GM18873 (cell line): ENCODE results near the gene CELA2B.
"Not testable (repeated sequence)": the region's sequence is repeated elsewhere in the genome, so short reads cannot be mapped to it uniquely, and the experiment has no call there.

Source experiments
- ATAC-seq: cut with Tn5 transposase; IDR thresholded peaks from one replicate; pipeline ENCODE4 v1.9.1; 2021; ENCODE audit warnings: mild to moderate bottlenecking, moderate library complexity, moderate number of reproducible peaks; ENCODE audit not compliant: unreplicated experiment, low FRiP score

The CELA2B gene

DNA sequence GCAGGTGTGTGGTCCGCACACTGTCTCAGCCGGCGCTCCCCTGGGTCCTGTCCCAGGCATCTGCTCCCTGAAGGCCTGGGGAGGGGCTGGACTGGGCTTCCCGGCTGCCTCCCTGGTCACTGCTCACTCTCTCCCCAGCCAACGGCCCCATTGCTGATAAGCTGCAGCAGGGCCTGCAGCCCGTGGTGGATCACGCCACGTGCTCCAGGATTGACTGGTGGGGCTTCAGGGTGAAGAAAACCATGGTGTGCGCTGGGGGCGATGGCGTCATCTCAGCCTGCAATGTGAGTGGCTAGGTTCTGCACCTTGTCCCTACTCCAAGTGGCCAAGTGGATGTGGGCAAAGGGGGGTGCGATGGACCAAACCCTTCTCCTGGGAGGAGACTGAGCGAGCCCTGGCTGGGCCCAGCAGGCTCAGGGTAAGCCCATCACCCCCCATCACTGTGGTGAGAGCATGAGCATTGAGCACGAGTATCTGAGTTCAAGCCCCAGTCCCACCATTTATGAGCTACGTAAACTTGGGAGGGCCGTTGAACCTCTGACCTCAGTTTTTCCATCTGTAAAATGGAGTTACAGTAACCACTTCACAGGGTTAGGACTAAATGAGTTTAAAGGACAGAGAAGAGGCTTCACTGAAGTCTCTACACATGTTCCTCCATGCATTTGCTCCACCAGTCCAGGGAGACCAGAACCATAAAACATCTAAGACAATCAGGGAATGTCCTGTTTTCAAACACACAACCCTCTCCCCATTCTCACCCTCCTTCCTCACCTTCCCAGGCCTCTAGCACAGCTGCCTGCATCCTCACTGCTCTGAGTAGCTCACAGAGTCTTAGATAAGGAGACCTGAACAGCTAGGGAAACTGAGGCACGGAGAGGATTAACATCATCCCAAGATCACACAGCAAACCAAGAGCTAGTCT, 31.2 kb upstream of the CELA2B start:
- ATAC-seq = no peak

- no peak for ATAC-seq
These were observed 30.3 kb upstream of the CELA2B start for GRCh38 chr1:15445390-15446122.

DNA sequence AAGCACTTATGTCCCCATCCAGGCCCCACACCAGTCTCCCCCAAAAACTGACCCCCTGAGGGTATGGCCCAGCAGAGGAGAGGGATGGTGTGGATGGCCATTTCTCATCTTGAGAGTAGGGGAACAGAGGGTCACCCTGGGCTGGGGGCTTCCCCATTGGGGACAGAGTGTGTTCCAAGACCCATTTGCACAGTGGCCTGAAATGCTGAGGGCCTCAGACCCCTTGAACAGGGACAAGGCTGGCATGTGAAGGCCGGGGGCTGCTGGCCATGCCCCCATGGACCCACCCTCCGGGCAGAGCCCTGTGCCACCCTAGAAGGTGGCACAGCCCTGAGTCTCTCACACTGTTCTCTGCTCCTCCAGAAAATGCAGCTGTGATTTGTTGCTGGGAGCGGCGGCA, 29.7 kb upstream of the CELA2B start:
- no peak for ATAC-seq

GRCh38 chr1:15448877-15449462, 26.9 kb upstream of the CELA2B start:
- no peak for ATAC-seq

DNA sequence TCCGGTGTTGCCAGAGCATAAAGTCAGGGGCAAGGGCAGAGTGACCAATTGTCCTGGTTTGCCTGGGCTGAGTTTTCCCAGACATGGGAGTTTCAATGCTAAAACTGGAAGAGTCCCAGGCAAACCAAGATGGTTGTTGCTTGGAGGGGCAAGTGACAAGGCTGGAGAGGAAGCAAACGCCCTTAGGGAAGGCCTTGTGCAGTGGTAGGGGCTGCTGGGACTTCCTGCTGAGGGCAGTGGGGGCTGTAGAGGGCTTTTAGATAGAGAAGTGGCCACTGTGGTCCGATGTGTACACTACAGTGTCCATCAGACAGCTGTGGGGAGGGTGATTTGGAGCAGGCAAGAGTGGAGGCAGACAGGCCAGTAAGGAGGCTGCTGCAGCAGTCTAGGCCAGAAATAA, 26.3 kb upstream of the CELA2B start:
- ATAC-seq = no peak

- ATAC-seq = no peak
These were observed 24.7 kb upstream of the CELA2B start for GRCh38 chr1:15451014-15451722.

- ATAC-seq = no peak
These were observed 23.7 kb upstream of the CELA2B start for GRCh38 chr1:15452216-15452615.

DNA sequence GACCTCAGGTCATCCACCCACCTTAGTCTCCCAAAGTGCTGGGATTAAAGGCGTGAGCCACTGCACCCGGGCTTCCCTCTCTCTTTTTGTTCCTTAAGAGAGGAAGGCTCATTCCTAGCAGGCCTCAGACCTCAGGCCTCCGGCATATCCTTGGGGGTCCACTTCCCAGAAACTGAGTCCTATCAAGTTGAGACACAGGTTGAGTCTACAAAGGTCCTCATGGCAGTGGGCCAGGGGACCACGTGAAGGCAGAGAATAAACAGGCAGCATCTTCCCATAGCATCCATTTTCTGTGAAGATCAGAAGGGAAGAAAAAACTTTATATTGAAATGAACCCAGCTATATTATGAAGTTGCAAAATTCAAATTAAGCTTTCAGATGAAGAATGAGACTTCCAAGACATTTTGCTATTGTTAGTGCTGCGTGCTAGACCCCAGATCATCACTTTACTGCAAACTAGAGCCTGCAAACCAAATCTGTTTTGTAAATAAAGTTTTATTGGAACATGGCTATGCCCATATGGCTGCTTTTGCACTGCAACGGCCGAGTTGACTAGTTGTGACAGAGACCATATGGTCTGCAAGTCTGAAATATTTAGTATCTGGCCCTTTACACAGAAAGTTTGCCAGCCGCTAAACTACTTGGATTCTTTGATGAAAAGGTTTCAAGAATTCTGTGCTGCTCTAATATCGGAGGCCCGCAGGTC, 22.9 kb upstream of the CELA2B start:
- no peak for ATAC-seq

DNA sequence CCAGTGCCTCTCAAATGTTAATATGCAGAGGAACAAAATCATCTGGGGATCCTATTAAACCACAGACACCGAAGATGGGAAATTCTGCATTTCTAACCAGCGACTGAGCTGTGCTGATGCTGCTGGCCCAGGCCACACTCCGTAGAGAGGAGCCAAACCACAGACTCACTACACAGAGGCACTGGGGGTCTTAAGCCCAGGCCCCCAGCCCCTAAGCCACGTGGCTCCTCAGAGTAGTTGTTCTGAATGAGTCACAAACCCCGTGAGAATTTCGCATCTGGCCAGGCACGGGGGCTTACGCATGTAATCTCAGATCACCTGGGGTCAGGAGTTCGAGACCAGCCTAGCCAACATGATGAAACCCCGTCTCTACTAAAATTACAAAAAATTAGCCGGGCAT, 22.2 kb upstream of the CELA2B start:
- ATAC-seq = no peak

GRCh38 chr1:15454256-15454655, 21.6 kb upstream of the CELA2B start:
- no peak for ATAC-seq

DNA sequence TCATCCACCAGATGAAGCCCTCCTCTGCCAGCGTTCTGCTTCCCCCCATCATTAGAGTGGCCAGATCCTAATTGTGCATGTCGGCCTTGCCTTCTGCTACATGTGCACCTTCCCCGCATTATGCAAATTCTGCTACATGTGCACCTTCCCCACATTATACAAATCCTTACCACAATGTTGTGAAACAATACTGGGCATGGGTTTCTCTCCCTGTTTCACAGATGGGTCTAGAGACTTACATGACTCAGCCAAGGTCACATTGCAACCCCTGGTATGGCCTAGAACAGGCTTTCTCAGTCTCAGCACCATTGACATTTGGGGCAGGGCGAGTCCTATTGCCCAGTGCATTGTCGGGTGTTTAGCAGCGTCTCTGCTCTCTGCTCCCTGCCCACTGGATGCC, 20.4 kb upstream of the CELA2B start:
- ATAC-seq = no peak

DNA sequence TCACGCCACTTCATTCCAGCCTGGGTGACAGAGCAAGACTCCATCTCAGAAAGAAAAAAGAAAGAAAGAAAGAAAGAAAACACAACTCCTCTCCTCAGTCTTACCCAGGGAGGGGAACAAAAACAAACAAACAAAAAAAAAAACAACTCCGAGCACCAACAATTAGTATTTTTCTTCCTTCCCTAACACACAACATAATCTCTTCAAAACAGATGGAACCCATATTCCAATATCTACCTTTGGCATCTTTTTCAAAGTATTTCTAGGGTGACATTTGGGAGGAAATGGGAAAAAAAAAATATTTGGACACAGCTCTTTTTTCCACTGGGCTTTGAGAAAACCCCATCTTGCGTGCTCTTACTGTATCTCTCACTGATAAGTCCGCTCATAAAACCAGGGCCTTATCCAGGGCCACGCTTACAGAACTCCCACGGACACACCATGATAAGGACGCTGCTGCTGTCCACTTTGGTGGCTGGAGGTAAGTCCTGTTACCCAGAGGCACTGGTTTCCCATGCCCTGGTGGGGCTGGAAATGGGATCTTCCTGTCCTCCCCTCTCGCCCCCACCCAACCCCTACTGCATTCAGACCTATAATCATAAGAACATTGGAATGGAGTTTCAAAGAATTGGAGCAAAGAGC, 19.5 kb upstream of the CELA2B start, which contains the start of gene CELA2A:
Gene CELA2A, plus strand, starts transcription at position 420 of the 642 bp plus-strand sequence. Its CDS starts 22 bp downstream, at position 442.
- ATAC-seq = no peak

DNA sequence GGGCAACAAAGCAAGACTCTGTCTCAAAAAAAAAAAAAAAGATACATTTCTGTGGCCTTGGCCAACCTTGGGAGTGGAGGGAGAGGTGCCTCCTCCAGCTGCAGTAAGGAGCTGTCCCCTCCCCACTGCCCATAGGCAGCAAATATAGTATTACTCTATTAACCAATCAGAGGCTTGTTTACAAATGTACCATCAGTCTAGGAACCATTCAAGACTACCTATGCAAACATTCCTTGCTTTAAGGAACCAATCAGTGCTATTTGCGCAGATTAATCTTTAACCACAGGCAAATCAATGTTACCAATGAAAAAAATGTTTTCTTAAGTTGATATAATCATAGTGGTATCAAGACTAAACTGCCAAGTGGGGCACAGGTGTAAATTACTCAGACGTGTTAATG, 18.3 kb upstream of the CELA2B start:
- ATAC-seq = no peak

DNA sequence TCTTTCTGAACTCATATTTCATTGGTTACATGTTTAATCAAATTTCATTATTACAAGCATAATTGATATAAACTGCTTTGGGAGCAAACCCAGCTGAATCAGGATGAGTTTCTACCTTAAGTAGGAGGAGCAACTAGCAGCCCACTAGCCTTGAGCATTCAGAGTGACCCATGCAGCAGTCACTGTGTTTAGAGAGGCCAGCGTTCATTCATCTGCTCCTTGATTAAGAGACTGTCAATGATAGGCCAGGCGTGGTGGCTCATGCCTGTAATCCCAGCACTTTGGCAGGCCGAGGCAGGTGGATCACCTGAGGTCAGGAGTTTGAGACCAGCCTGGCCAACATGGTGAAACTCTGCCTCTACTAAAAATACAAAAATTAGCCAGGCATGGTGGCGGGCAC, 17.5 kb upstream of the CELA2B start:
- not testable (repeated sequence) for ATAC-seq

GRCh38 chr1:15459771-15460707, 15.9 kb upstream of the CELA2B start:
- ATAC-seq = no peak

GRCh38 chr1:15460708-15461095, 15.2 kb upstream of the CELA2B start:
- ATAC-seq = no peak

GRCh38 chr1:15463064-15463800, 12.7 kb upstream of the CELA2B start:
- not testable (repeated sequence) for ATAC-seq

DNA sequence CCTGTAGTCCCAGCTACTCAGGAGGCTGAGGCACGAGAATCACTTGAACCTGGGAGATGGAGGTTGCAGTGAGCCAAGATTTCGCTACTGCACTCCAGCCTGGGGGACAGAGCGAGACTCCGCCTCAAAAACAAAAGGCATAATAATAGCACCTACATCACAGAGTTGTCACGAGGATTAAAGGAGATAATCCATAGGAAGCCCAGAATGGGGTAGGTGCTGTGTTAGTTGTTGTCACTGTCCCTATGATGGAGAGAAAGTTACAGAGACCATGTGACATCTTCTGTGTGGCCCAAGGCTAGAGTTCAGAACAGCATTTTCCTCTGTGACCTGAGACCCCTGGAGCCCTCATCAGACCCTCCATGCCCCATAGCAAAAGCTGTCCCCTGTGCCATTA, 12.0 kb upstream of the CELA2B start:
- not testable (repeated sequence) for ATAC-seq
